OCI-LY3 (cell line): Measurements from ENCODE around the gene CCR9.

ENCODE experiments used
- EZH2phosphoT487 ChIP-seq: fragments of 200-600 bp; shearing (Covaris generic); IDR thresholded peaks from 2 replicates; pipeline ENCODE4 v1.6.1; 2018; ENCODE audit warnings: antibody characterized with exemption, mixed run types, low read depth
- TF ChIP-seq, protein P1 (sequence below): fragments of 200-600, 300-600 bp; sonication (generic); IDR thresholded peaks from 2 replicates; pipeline ENCODE4 v1.5.1; 2014; ENCODE audit warnings: antibody characterized with exemption, low read length, low read depth

DNA sequence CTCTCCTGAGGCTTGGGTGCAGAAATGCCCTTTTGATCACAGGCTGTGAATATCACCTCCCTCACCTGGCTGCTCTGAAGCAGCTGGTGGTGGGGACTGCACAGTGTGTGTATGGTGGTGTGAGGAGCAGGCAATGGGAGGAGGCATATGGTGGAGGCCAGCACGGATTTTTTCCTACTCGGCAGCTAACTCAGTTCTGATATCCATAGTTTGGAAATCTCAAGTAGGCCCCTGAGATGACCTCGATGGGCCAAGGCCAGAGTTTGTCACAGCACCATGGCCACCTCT lies 35.6 kb downstream of the CCR9 start:
- TF ChIP-seq, protein P1, sequence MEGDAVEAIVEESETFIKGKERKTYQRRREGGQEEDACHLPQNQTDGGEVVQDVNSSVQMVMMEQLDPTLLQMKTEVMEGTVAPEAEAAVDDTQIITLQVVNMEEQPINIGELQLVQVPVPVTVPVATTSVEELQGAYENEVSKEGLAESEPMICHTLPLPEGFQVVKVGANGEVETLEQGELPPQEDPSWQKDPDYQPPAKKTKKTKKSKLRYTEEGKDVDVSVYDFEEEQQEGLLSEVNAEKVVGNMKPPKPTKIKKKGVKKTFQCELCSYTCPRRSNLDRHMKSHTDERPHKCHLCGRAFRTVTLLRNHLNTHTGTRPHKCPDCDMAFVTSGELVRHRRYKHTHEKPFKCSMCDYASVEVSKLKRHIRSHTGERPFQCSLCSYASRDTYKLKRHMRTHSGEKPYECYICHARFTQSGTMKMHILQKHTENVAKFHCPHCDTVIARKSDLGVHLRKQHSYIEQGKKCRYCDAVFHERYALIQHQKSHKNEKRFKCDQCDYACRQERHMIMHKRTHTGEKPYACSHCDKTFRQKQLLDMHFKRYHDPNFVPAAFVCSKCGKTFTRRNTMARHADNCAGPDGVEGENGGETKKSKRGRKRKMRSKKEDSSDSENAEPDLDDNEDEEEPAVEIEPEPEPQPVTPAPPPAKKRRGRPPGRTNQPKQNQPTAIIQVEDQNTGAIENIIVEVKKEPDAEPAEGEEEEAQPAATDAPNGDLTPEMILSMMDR = no peak
- no peak for TF ChIP-seq EZH2phosphoT487
